Germinal center (tissue), 1 donor: ENCODE data around the gene MYBPHL.

Source experiments
- DNase-seq: peaks from one replicate; pipeline ENCODE4 v3.0.0; 2012; ENCODE audit warnings: mixed read lengths, low spot score

MYBPHL gene

GRCh38 chr1:109251277-109252166 lies 55.3 kb downstream of the MYBPHL start:
- no peak for DNase-seq

GRCh38 chr1:109250454-109251276 lies 56.1 kb downstream of the MYBPHL start:
- no peak for DNase-seq

GRCh38 chr1:109249654-109250401 lies 57.0 kb downstream of the MYBPHL start:
- DNase-seq: peak; percentile 32

- peak; percentile 88 for DNase-seq
Measured at GRCh38 chr1:109248797-109249629, 57.8 kb downstream of the MYBPHL start, which contains the start of gene CELSR2. TSS of gene CELSR2 (plus strand) at chr1:109249539. CDS start at chr1:109250080, 541 bp downstream.

GRCh38 chr1:109248444-109248796 lies 58.4 kb downstream of the MYBPHL start:
- no peak for DNase-seq

- no peak for DNase-seq
Measured at GRCh38 chr1:109247401-109248365, 59.1 kb downstream of the MYBPHL start.

- DNase-seq: no peak
Measured at GRCh38 chr1:109246141-109246551, 60.7 kb downstream of the MYBPHL start.

GRCh38 chr1:109243860-109244552 lies 62.8 kb downstream of the MYBPHL start:
- no peak for DNase-seq

- no peak for DNase-seq
Measured at GRCh38 chr1:109243221-109243620, 63.6 kb downstream of the MYBPHL start.

- no peak for DNase-seq
Measured at GRCh38 chr1:109242387-109242786, 64.4 kb downstream of the MYBPHL start.
